ENCODE results near the gene LCLAT1. TPM values are rescaled to one million over a fixed set of nuclear protein-coding genes. Genes with fewer than 3 reads are reported as not detected.
A peak's percentile ranks its signal among the peaks of the same experiment; 100 is the strongest.

The LCLAT1 gene
- total RNA-seq, 4 donors from 2014 or later: 24.9 to 62.9 (median 36.3) TPM

GRCh38 chr2:30412684-30413570 is 34.1 kb upstream of the LCLAT1 start:
- intact Hi-C loops (cut with DNase I): no loop called here

DNA sequence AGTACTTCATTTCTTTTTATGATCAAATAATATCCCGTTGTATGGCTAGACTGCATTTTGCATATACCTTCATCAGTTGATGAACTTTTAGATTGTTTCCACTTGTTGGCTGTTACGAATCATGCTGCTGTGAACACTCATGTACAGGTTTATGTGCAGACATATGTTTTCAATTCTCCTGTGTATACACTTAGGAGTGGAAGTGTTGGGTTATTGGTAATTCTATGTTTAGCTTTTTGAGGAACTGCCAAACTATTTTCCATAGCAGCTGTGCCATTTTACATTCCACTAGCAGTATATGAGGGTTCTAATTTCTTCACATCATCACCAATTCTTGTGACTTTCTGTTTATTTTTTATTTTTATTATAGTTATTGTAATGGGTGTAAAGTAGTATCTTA is 32.1 kb upstream of the LCLAT1 start:
- Histone ChIP-seq H3K4me1 (peaks cover 38 to 62% (median 53%) of the 10 kb centered on the region in 4 donors), H3K27ac (replicated peaks in 1 of 4) (peak overlapping the region in 1 of 4 donors; percentile 87), H3K36me3 (no peaks in the 10 kb centered on the region), H3K4me3 (no peak overlapping the region), H3K27me3 (no peaks in the 10 kb centered on the region), H3K9me3 (no peaks in the 10 kb centered on the region)
- no peak for DNase-seq (ENCODE audit: extremely low spot score)
- intact Hi-C loops (cut with DNase I): no loop called here
- TF ChIP-seq POLR2AphosphoS5 (IDR thresholded peaks at IDR 0.05) (no peak), EP300 (IDR thresholded peaks at IDR 0.05) (no peak), POLR2A (IDR thresholded peaks at IDR 0.05; ENCODE audit: low read depth) (no peak)
- TF ChIP-seq, protein P1, sequence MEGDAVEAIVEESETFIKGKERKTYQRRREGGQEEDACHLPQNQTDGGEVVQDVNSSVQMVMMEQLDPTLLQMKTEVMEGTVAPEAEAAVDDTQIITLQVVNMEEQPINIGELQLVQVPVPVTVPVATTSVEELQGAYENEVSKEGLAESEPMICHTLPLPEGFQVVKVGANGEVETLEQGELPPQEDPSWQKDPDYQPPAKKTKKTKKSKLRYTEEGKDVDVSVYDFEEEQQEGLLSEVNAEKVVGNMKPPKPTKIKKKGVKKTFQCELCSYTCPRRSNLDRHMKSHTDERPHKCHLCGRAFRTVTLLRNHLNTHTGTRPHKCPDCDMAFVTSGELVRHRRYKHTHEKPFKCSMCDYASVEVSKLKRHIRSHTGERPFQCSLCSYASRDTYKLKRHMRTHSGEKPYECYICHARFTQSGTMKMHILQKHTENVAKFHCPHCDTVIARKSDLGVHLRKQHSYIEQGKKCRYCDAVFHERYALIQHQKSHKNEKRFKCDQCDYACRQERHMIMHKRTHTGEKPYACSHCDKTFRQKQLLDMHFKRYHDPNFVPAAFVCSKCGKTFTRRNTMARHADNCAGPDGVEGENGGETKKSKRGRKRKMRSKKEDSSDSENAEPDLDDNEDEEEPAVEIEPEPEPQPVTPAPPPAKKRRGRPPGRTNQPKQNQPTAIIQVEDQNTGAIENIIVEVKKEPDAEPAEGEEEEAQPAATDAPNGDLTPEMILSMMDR (IDR thresholded peaks at IDR 0.05): no peak
- 83% methylated on average over 2 of the region's 2 CpGs for WGBS

More at GRCh38 chr2:30412684-30413570, 34.1 kb upstream of the LCLAT1 start:
- H3K4me1 ChIP-seq: peaks cover 54 to 82% (median 72%) of the 10 kb centered on the region in 4 donors
- no peak overlapping the region for H3K4me3 ChIP-seq
- TF ChIP-seq POLR2A (IDR thresholded peaks at IDR 0.05; ENCODE audit: low read depth) (no peak), EP300 (IDR thresholded peaks at IDR 0.05) (no peak)
- TF ChIP-seq, protein P1 (IDR thresholded peaks at IDR 0.05): no peak
- no peaks in the 10 kb centered on the region for H3K36me3 ChIP-seq
- DNase-seq (ENCODE audit: extremely low spot score): no peak
- WGBS: 46% methylated on average over 7 of the region's 7 CpGs
- H3K27ac ChIP-seq (replicated peaks in 1 of 4): peak overlapping the region; percentile 69 to 87 (median 78)
- H3K9me3 ChIP-seq: no peaks in the 10 kb centered on the region
- no peaks in the 10 kb centered on the region for H3K27me3 ChIP-seq

DNA sequence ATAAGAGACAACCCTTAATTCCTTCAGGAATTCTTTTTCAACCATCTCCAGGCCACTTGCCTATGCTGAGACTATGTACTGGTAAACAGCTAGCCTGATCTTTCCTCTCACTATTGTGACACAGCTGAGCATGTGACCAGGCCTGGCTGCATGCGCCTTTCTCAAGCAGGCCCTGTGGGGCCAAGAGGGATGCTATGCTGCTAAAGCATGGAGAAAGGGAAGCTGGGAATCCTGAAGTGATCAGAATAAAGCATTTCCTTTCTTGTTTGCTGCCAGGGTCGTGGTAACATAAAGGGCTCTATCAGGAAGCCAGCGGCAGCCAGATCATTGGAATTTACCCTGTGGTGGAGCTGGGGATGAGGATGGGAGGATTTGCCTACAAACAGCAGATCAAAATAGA is 29.8 kb upstream of the LCLAT1 start:
- WGBS: 76% methylated on average over 3 of the region's 3 CpGs
- intact Hi-C loops (cut with DNase I): no loop called here
- no peak for DNase-seq (ENCODE audit: extremely low spot score)
- Histone ChIP-seq H3K4me1 (peaks cover 33 to 54% (median 45%) of the 10 kb centered on the region in 4 donors), H3K4me3 (no peak overlapping the region), H3K9me3 (no peaks in the 10 kb centered on the region), H3K27ac (replicated peaks in 1 of 4) (peak overlapping the region; percentile 17 to 52 (median 40)), H3K27me3 (no peaks in the 10 kb centered on the region), H3K36me3 (no peaks in the 10 kb centered on the region)
- TF ChIP-seq, protein P1 (IDR thresholded peaks at IDR 0.05): no peak
- TF ChIP-seq POLR2AphosphoS5 (IDR thresholded peaks at IDR 0.05): peak; percentile 27 to 66

GRCh38 chr2:30421026-30421603 is 25.9 kb upstream of the LCLAT1 start:
- DNase-seq (ENCODE audit: extremely low spot score): no peak
- Histone ChIP-seq H3K27ac (replicated peaks in 1 of 4) (peak overlapping the region; percentile 57 to 76 (median 65)), H3K36me3 (no peaks in the 10 kb centered on the region), H3K9me3 (no peaks in the 10 kb centered on the region), H3K4me3 (no peak overlapping the region), H3K4me1 (peaks cover 26 to 54% (median 45%) of the 10 kb centered on the region in 4 donors), H3K27me3 (no peaks in the 10 kb centered on the region)
- 71% methylated on average over 3 of the region's 3 CpGs for WGBS
- intact Hi-C loops (cut with DNase I): no loop called here
- TF ChIP-seq EP300 (IDR thresholded peaks at IDR 0.05): no peak
- no peak for TF ChIP-seq POLR2A (IDR thresholded peaks at IDR 0.05; ENCODE audit: low read depth)
- TF ChIP-seq, protein P1 (IDR thresholded peaks at IDR 0.05): no peak
- no peak for TF ChIP-seq POLR2AphosphoS5 (IDR thresholded peaks at IDR 0.05)
